ENCODE results near the gene PHYHD1. TPM values are rescaled to one million over a fixed set of nuclear protein-coding genes. Genes with fewer than 3 reads are reported as not detected.

Gene PHYHD1
- total RNA-seq, 3 donors from 2014 or later = 24.3 to 67.0 (median 44.8) TPM

- no peaks in the 10 kb centered on the region for H3K27me3 ChIP-seq
- no peak for TF ChIP-seq POLR2AphosphoS5 (IDR thresholded peaks at IDR 0.05)
- no peak for TF ChIP-seq POLR2A (IDR thresholded peaks at IDR 0.05)
- no peak for TF ChIP-seq CTCF (IDR thresholded peaks at IDR 0.05)
- peak overlapping the region; percentile 65 to 90 for H3K27ac ChIP-seq
These were observed 19.4 kb upstream of the PHYHD1 start for GRCh38 chr9:128901379-128901778.

GRCh38 chr9:128901822-128902221 lies 19.0 kb upstream of the PHYHD1 start:
- H3K4me3 ChIP-seq = no peak overlapping the region
- intact Hi-C loops (cut with DNase I; ENCODE audit: low total_unique reads) = no loop called here

More at GRCh38 chr9:128901379-128901778, 19.4 kb upstream of the PHYHD1 start:
- H3K4me3 ChIP-seq = no peak overlapping the region
- intact Hi-C loops (cut with DNase I; ENCODE audit: low total_unique reads) = no loop called here
- H3K9me3 ChIP-seq = no peaks in the 10 kb centered on the region
- H3K4me1 ChIP-seq = peaks cover 3 to 21% of the 10 kb centered on the region in 2 donors
- H3K36me3 ChIP-seq = no peaks in the 10 kb centered on the region
- no peak for DNase-seq (ENCODE audit: low spot score in 2 of 2)

DNA sequence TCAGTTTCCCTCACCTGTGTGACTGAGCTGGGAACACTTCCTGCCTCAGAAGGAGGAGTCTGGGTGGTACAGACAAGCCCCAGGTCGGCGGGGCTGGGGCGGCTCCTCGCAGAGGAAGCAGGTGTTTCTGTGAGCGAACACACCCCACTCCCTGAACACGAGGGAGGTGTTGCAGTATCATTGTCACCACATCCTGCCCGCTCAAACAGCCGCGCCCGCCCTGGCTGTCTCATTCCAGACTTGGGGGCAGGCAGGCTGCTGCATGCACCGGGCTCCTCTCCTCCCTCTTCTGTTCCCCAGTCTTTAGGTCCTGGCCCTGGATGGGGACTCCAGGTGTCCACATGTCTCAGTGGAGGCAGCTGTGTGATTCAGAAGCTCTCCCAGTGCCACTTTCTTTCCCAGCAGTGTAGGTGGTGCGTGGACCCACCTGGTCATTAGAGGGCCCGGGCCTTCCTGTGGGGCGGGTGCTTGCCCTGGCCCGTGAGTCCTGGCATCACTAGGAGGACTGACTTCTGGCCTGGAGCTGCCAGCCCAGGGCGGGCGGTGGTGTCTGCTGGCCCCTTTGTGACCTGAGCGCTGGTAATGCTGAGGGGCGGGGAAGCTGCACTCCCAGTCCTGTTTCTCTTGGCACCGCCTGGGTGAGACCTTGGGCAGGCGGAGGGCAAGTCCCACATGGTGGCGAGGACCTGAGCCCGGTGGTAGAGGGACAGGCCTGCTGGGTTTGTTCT lies 18.3 kb upstream of the PHYHD1 start:
- TF ChIP-seq CTCF (IDR thresholded peaks at IDR 0.05) (no peak), POLR2A (IDR thresholded peaks at IDR 0.05) (no peak), POLR2AphosphoS5 (IDR thresholded peaks at IDR 0.05) (peak; percentile 15 to 50 (median 26))
- Histone ChIP-seq H3K36me3 (no peaks in the 10 kb centered on the region), H3K27ac (peak overlapping the region; percentile 65 to 90), H3K4me3 (no peak overlapping the region), H3K9me3 (no peaks in the 10 kb centered on the region), H3K27me3 (no peaks in the 10 kb centered on the region), H3K4me1 (peaks cover 3 to 21% of the 10 kb centered on the region in 2 donors)
- DNase-seq (ENCODE audit: low spot score in 2 of 2) = peak in 1 of 2 donors; percentile 92
- intact Hi-C loops (cut with DNase I; ENCODE audit: low total_unique reads) = loop anchor here (1.0 kb wide), 1 partner anchor 17 kb away; no protein-coding TSS in a partner anchor

More at GRCh38 chr9:128901822-128902221, 19.0 kb upstream of the PHYHD1 start:
- Histone ChIP-seq H3K36me3 (no peaks in the 10 kb centered on the region), H3K27me3 (no peaks in the 10 kb centered on the region), H3K27ac (peak overlapping the region; percentile 65 to 90), H3K4me1 (peaks cover 3 to 21% of the 10 kb centered on the region in 2 donors), H3K9me3 (no peaks in the 10 kb centered on the region)
- no peak for TF ChIP-seq CTCF (IDR thresholded peaks at IDR 0.05)
- TF ChIP-seq POLR2A (IDR thresholded peaks at IDR 0.05) = no peak
- TF ChIP-seq POLR2AphosphoS5 (IDR thresholded peaks at IDR 0.05) = no peak
- DNase-seq (ENCODE audit: low spot score in 2 of 2) = no peak

DNA sequence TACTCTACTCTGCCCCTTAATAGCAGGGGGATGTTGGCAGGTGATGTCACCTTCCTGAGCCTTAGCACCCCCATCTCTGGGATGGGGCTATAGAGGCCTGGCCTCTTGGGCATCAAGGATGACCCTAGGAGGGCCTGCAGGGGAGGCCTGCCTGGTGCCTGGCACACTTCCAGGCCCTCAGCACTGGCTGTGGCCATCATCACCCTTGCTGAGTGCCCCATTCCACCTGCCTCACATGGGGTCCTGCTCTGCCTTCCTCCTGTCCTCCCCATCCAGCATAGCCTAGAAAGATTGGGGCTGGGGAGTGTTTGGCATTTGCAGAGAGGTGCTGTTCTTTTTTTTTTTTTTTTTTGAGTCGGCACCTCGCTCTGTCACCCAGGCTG lies 17.7 kb upstream of the PHYHD1 start:
- peaks cover under 1% of the 10 kb centered on the region for H3K36me3 ChIP-seq
- peaks cover 3 to 19% of the 10 kb centered on the region in 2 donors for H3K4me1 ChIP-seq
- no peaks in the 10 kb centered on the region for H3K9me3 ChIP-seq
- no peak overlapping the region for H3K4me3 ChIP-seq
- intact Hi-C loops (cut with DNase I; ENCODE audit: low total_unique reads) = loop anchor here (1.0 kb wide), 1 partner anchor 16 kb away; no protein-coding TSS in a partner anchor
- peak overlapping the region; percentile 65 to 90 for H3K27ac ChIP-seq
- DNase-seq (ENCODE audit: low spot score in 2 of 2) = no peak
- TF ChIP-seq POLR2A (IDR thresholded peaks at IDR 0.05) (no peak), POLR2AphosphoS5 (IDR thresholded peaks at IDR 0.05) (no peak), CTCF (IDR thresholded peaks at IDR 0.05) (no peak)
- no peaks in the 10 kb centered on the region for H3K27me3 ChIP-seq
